ENCODE data around the gene LAMA3. TPM values are rescaled to one million over a fixed set of nuclear protein-coding genes. Genes with fewer than 3 reads are reported as not detected.

Gene LAMA3
- total and polyA plus RNA-seq, 9 donors: 2.9 to 44.9 (median 14.8) TPM

DNA sequence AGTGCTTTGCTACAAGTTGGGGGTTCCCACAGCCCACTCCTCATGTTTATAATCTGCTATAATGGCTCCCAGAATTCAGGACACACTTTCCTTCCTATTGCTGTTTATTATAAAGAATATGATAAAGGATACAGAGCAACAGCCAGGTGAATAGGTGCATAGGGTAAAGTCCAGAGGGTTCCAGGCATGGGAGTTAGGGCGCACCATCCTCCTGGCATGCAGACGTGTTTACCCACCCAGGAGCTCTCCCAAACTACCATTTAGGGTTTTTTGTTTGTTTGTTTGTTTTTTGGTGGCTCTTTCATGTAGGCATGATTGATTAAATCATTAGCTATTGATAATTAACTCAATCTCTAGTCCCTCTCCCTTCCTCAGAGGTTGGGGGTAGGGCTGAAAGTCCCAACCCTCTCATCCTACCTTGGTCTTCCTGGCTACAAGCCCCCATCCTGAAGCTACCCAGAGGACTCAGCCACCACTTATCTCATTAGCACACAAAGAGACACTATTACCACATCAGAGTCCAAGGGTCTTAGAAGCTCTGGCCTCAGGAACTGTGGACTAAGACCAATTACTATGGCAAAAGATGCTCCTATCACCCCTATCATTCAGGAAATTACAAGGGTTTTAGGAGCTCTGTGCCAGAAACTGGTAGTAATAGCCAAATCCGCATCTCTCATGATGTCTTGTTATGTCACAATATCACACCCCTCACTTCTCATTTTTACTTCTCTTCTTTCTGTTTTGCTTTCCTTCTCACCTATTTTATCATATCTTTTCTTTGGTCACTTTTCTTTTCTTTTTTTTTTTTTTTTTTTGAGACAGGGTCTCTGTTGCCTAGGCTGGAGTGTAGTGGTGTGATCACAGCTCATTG lies 170.4 kb downstream of the LAMA3 start:
- intact Hi-C loops (cut with DNase I): no loop called here
- no peaks in the 10 kb centered on the region for H3K9me3 ChIP-seq
- H3K27me3 ChIP-seq: no peaks in the 10 kb centered on the region
- no peaks in the 10 kb centered on the region for H3K4me1 ChIP-seq (ENCODE audit: insufficient read depth)
- TF ChIP-seq EP300 (IDR thresholded peaks at IDR 0.05): no peak
- no peak for TF ChIP-seq POLR2A (IDR thresholded peaks at IDR 0.05)
- TF ChIP-seq, protein P1, sequence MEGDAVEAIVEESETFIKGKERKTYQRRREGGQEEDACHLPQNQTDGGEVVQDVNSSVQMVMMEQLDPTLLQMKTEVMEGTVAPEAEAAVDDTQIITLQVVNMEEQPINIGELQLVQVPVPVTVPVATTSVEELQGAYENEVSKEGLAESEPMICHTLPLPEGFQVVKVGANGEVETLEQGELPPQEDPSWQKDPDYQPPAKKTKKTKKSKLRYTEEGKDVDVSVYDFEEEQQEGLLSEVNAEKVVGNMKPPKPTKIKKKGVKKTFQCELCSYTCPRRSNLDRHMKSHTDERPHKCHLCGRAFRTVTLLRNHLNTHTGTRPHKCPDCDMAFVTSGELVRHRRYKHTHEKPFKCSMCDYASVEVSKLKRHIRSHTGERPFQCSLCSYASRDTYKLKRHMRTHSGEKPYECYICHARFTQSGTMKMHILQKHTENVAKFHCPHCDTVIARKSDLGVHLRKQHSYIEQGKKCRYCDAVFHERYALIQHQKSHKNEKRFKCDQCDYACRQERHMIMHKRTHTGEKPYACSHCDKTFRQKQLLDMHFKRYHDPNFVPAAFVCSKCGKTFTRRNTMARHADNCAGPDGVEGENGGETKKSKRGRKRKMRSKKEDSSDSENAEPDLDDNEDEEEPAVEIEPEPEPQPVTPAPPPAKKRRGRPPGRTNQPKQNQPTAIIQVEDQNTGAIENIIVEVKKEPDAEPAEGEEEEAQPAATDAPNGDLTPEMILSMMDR (IDR thresholded peaks at IDR 0.05): no peak
- no peak overlapping the region for H3K27ac ChIP-seq
- H3K4me3 ChIP-seq: no peak overlapping the region
- DNase-seq: no peak
- WGBS, 3 donors: 73 to 98% (median 97%) methylated on average over 3 of the region's 3 CpGs
- H3K36me3 ChIP-seq: no peaks in the 10 kb centered on the region

DNA sequence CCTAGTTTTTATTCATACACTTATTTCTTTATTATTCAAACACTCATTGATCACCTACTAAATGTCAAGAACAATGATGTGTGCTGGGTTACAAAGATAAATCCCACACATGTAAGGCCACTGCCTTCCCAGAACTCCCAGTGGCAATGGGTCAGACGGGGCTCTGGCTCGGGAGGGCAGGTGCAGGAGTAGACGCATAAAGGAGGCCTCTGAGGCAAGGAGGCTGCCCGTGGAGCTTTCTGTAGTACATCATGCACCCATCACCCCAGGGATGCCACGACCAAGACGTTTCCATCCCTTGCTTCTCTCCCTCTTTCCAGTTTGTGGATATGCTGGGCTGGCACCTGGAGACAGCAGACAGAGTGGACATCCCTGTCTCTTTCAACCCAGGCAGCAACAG lies 172.1 kb downstream of the LAMA3 start:
- Histone ChIP-seq H3K4me1 (ENCODE audit: insufficient read depth) (no peaks in the 10 kb centered on the region), H3K4me3 (no peak overlapping the region), H3K9me3 (no peaks in the 10 kb centered on the region), H3K36me3 (no peaks in the 10 kb centered on the region), H3K27me3 (no peaks in the 10 kb centered on the region), H3K27ac (no peak overlapping the region)
- TF ChIP-seq POLR2A (IDR thresholded peaks at IDR 0.05) (no peak), EP300 (IDR thresholded peaks at IDR 0.05) (no peak)
- TF ChIP-seq, protein P1 (IDR thresholded peaks at IDR 0.05): no peak
- 78 to 93% (median 89%) methylated on average over 6 of the region's 6 CpGs for WGBS, 3 donors
- intact Hi-C loops (cut with DNase I): no loop called here
- no peak for DNase-seq

DNA sequence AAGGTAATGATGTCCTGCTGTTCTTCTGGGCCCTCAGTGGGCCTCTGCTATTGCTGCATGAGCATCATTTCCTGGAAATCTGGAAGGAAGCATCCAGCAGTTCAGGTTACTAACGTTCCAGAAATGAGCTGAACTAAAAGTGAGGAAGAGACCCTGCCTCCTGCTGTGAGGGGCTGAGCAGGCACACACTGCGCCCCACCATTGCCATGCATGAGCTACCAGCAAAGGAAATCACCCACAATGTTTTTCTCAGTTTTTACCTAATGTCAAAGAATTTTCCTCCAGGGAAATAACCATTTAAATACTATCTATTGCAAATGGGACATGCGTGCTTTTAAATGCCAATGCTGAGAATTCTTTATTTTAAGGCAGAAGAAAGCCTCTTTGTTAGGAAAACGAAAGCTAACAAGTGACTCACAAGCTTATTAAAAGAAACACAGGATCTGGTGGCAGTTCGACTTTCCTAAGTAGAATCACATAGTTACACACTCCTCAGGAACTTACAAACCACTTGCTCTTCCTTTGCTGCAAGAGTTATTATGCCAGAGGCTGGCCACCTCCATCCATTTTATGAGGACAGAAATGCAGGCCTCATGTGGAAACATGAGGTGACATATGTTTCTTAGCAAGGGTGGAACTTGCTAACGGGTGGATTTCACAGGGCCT lies 172.7 kb downstream of the LAMA3 start:
- H3K9me3 ChIP-seq: no peaks in the 10 kb centered on the region
- no peaks in the 10 kb centered on the region for H3K4me1 ChIP-seq (ENCODE audit: insufficient read depth)
- 73 to 82% (median 80%) methylated on average over 6 of the region's 6 CpGs for WGBS, 3 donors
- H3K36me3 ChIP-seq: no peaks in the 10 kb centered on the region
- no peak overlapping the region for H3K27ac ChIP-seq
- no peaks in the 10 kb centered on the region for H3K27me3 ChIP-seq
- intact Hi-C loops (cut with DNase I): no loop called here
- DNase-seq: no peak
- TF ChIP-seq, protein P1 (IDR thresholded peaks at IDR 0.05): no peak
- no peak for TF ChIP-seq EP300 (IDR thresholded peaks at IDR 0.05)
- TF ChIP-seq POLR2A (IDR thresholded peaks at IDR 0.05): no peak
- no peak overlapping the region for H3K4me3 ChIP-seq

DNA sequence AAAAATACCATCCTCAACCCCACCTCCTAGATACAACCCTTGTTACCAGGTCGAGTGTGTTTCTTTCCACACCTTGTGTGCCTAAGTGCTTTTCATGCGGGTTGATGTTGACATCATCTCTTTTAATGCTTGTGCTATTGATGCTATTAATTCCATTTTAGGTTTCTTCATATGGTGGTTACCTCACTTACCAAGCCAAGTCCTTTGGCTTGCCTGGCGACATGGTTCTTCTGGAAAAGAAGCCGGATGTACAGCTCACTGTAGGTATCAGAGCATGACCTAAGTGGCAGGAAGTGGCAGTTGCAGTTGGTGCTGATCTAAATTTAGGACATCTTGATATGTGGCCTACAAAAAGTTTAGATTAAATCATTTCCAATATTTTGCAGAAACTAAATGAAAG lies 175.4 kb downstream of the LAMA3 start:
- intact Hi-C loops (cut with DNase I): no loop called here
- H3K4me3 ChIP-seq: no peak overlapping the region
- H3K27ac ChIP-seq: no peak overlapping the region
- no peaks in the 10 kb centered on the region for H3K9me3 ChIP-seq
- DNase-seq: no peak
- no peaks in the 10 kb centered on the region for H3K36me3 ChIP-seq
- TF ChIP-seq EP300 (IDR thresholded peaks at IDR 0.05) (no peak), POLR2A (IDR thresholded peaks at IDR 0.05) (no peak)
- TF ChIP-seq, protein P1 (IDR thresholded peaks at IDR 0.05): no peak
- H3K27me3 ChIP-seq: no peaks in the 10 kb centered on the region
- 92 to 95% (median 93%) methylated on average over 4 of the region's 4 CpGs for WGBS, 3 donors
- H3K4me1 ChIP-seq (ENCODE audit: insufficient read depth): no peaks in the 10 kb centered on the region
